K562 (cell line): ENCODE data around the gene DNAJB7. TPM values are rescaled to one million over a fixed set of nuclear protein-coding genes. Genes with fewer than 3 reads are reported as not detected.

ENCODE experiments used
- CC2D1A ChIP-seq: fragments of 450-650 bp; IDR thresholded peaks from 2 replicates; pipeline ENCODE4 v1.6.1; 2017; ENCODE audit warnings: mild to moderate bottlenecking
- CHD2 ChIP-seq: IDR thresholded peaks from 2 replicates; pipeline ENCODE4 v1.6.1; 2011; ENCODE audit warnings: low read depth, low read length
- CTBP1 ChIP-seq: fragments of 450-650 bp; IDR thresholded peaks from 2 replicates; pipeline ENCODE4 v1.6.1; 2016; ENCODE audit warnings: borderline replicate concordance
- CXXC5 ChIP-seq: fragments of 250-450 bp; sonication (Bioruptor Pico); IDR thresholded peaks from 2 replicates; pipeline ENCODE4 v1.8.0; 2022; ENCODE audit warnings: inconsistent platforms, mild to moderate bottlenecking, moderate library complexity
- DDX20 ChIP-seq: fragments of 450-650 bp; IDR thresholded peaks from 2 replicates; pipeline ENCODE4 v1.6.1; 2016; ENCODE audit warnings: missing genetic modification characterization, low read depth, mild to moderate bottlenecking, missing compliant biosample characterization, moderate library complexity
- JUND ChIP-seq, 2 experiments: IDR thresholded peaks; 2 replicates in 1 of 2; 3 replicates in 1 of 2; pipeline ENCODE4 v1.6.1; 2011; ENCODE audit warnings: borderline replicate concordance in 2 of 2, low read depth in 2 of 2, low read length in 2 of 2, improper control_type of control experiment in 1 of 2, missing biosample characterization in 1 of 2, missing genetic modification characterization in 1 of 2, missing genetic modification reagents in 1 of 2
- KDM5B ChIP-seq: fragments of 200-600 bp; sonication (generic); IDR thresholded peaks from 2 replicates; pipeline ENCODE4 v1.6.1; 2012; ENCODE audit warnings: low read depth, mild to moderate bottlenecking, moderate library complexity, low read length, control low read depth, inconsistent platforms; ENCODE audit not compliant: insufficient replicate concordance
- MBD2 ChIP-seq: sonication (generic); IDR thresholded peaks from 2 replicates; pipeline ENCODE4 v1.6.1; 2016; ENCODE audit warnings: low read depth, borderline replicate concordance
- MYBL2 ChIP-seq, 2 experiments: fragments of 450-650 bp in 1 of 2; sonication (generic) in 1 of 2; formaldehyde crosslinking in 1 of 2; IDR thresholded peaks; 2 replicates each; pipeline versions ENCODE4 v1.6.1 to v1.8.1; 2017 to 2022; ENCODE audit warnings: borderline replicate concordance in 1 of 2, inconsistent platforms in 1 of 2, low read depth in 1 of 2, mild to moderate bottlenecking in 1 of 2, missing genetic modification reagents in 1 of 2, moderate library complexity in 1 of 2
- NCOA6 ChIP-seq: fragments of 450-650 bp; IDR thresholded peaks from 2 replicates; pipeline ENCODE4 v1.6.1; 2017; ENCODE audit warnings: mild to moderate bottlenecking
- PHF8 ChIP-seq: fragments of 200-600 bp; sonication (generic); IDR thresholded peaks from 2 replicates; pipeline ENCODE4 v1.6.1; 2012; ENCODE audit warnings: mixed run types, mild to moderate bottlenecking, inconsistent platforms, low read length, moderate library complexity, borderline replicate concordance
- PKNOX1 ChIP-seq: fragments of 450-650 bp; IDR thresholded peaks from 2 replicates; pipeline ENCODE4 v1.6.1; 2016
- RB1 ChIP-seq: fragments of 450-650 bp; IDR thresholded peaks from 2 replicates; pipeline ENCODE4 v1.6.1; 2017; ENCODE audit warnings: low read depth, mild to moderate bottlenecking
- SREBF1 ChIP-seq: fragments of 150-350 bp; IDR thresholded peaks from 2 replicates; pipeline ENCODE4 v1.6.1; 2014; ENCODE audit warnings: antibody characterized with exemption, low read depth, low read length, borderline replicate concordance
- UBTF ChIP-seq, 2 experiments: IDR thresholded peaks; 2 replicates each; pipeline ENCODE4 v1.6.1; 2012; ENCODE audit warnings: improper control_type of control experiment in 2 of 2, low read depth in 2 of 2, low read length in 2 of 2, borderline replicate concordance in 1 of 2
- ZNF253 ChIP-seq: fragments of 250-450 bp; sonication (Bioruptor Pico); conservative IDR thresholded peaks from 2 replicates; pipeline ENCODE4 v1.6.1; 2021; ENCODE audit warnings: mild to moderate bottlenecking
- ZNF282 ChIP-seq: sonication (generic); formaldehyde crosslinking; IDR thresholded peaks from 2 replicates; pipeline ENCODE4 v1.8.1; 2023; ENCODE audit warnings: missing genetic modification reagents
- ZNF695 ChIP-seq: fragments of 450-650 bp; formaldehyde crosslinking; IDR thresholded peaks from 2 replicates; pipeline ENCODE4 v1.4.0; 2020; ENCODE audit warnings: mild to moderate bottlenecking, moderate library complexity
- polyA plus RNA-seq, 8 experiments: library from polyadenylated mRNA; depleted of rRNA in 4 of 8; stranded (reverse) in 5 of 8; unstranded in 3 of 8; fragments of >200 nt; fragmentation: Nextera tagmentation in 2 of 8; fragmentation: Illumina TruSeq in 1 of 8; extraction: Ambion mirVana in 2 of 8; extraction: Trizol in 1 of 8; gene quantifications; 2 replicates each; pipeline versions ENCODE4 v1.2.1 to v1.2.3, GENCODE V29; 2011 to 2014; ENCODE audit warnings: inconsistent platforms in 1 of 8, missing spikeins in 1 of 8
- total RNA-seq, 7 experiments: library from RNA; depleted of rRNA in 6 of 7; stranded (reverse); fragments of >200 nt in 6 of 7; fragmentation: Illumina TruSeq in 2 of 7; extraction: Trizol in 2 of 7; gene quantifications; 2 replicates each; pipeline versions ENCODE4 v1.2.1 to v1.2.3, GENCODE V29; 2011 to 2021; ENCODE audit warnings: low replicate concordance in 1 of 7
- TF ChIP-seq, protein P1 (sequence below), 2 experiments: fragments of 250-450 bp in 1 of 2; fragments of 450-650 bp in 1 of 2; sonication (Bioruptor Pico) in 1 of 2; IDR thresholded peaks; 2 replicates each; pipeline versions ENCODE4 v1.6.1 to v1.8.0; 2016 to 2021; ENCODE audit warnings: mild to moderate bottlenecking in 2 of 2, moderate library complexity in 2 of 2, missing compliant biosample characterization in 1 of 2, missing genetic modification characterization in 1 of 2
- TF ChIP-seq, protein P2 (sequence below): fragments of 250-450 bp; sonication (Bioruptor Pico); IDR thresholded peaks from 2 replicates; pipeline ENCODE4 v1.4.0; 2020; ENCODE audit warnings: mild to moderate bottlenecking, moderate library complexity

Gene DNAJB7
- total and polyA plus RNA-seq, 9 of the 15 experiments (the other 6 are each of a cell fraction or from before 2014, with no cell fraction given) = 0.13 to 0.21 TPM; not detected in 7

DNA sequence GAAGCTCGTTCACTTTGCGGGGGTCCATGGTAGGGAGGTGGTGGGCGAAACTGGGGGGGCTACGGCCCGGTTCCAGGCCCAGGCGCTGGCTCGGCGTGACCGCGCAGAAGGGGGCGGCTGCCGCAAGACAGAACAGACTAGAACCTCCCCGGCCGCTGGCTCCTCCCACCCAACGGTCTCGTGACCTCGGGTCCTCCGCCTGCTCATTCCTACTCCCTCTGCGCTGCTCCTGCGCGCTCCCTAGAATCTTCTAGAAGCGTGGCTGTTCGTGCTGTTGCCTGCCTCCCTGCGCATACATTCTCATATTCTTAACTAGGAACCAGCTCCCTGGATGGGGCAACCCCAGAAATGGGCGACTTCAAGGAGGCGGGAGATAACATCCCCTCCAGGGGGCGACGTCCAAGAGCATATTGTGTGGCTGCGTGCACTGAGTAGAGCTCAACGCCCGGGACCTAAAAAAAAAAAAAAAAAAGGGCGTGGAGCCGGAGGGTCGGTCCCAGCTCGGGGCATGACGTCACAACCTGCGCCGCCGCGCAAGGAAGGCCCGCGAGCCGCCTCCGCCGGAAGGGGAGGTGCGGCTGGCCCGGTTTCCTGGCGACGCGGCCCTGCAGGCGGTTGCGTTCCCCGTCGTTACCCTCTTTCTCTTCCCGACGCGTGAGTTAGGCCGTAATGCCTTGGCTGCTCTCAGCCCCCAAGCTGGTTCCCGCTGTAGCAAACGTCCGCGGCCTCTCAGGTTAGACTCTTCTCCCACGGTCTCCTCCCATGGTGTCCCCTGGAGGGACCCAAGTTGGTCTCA lies 5.2 kb downstream of the DNAJB7 start, which contains the start of the genes ST13 and XPNPEP3 (continued):
- no peak for TF ChIP-seq MYBL2 (IDR thresholded peaks at IDR 0.05; ENCODE audit: low read depth)
- no peak for TF ChIP-seq MYBL2 (CRISPR knock-in tag; IDR thresholded peaks at IDR 0.05; ENCODE audit: borderline replicate concordance)
- no peak for TF ChIP-seq CHD2
- TF ChIP-seq CC2D1A = no peak
- TF ChIP-seq PKNOX1 = no peak
- TF ChIP-seq UBTF (IDR thresholded peaks at IDR 0.05; ENCODE audit: borderline replicate concordance in 1 of 2, low read depth in 2 of 2, low read length in 2 of 2) = no peak
- TF ChIP-seq ZNF282 (CRISPR knock-in tag) = no peak
- TF ChIP-seq, protein P1, sequence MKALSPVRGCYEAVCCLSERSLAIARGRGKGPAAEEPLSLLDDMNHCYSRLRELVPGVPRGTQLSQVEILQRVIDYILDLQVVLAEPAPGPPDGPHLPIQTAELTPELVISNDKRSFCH (CRISPR knock-in tag; IDR thresholded peaks at IDR 0.05) = no peak
- TF ChIP-seq, protein P1 (tag; IDR thresholded peaks at IDR 0.05) = no peak
- no peak for TF ChIP-seq SREBF1
- peak; percentile 45 for TF ChIP-seq JUND (IDR thresholded peaks at IDR 0.05; ENCODE audit: borderline replicate concordance, low read depth, low read length)
- TF ChIP-seq JUND (tag; IDR thresholded peaks at IDR 0.05; ENCODE audit: borderline replicate concordance, low read depth, low read length) = peak; percentile 40; the same call in 1 of the 3 replicates
- TF ChIP-seq PHF8 = peak; percentile 69; the same call in 1 of the 2 replicates
- TF ChIP-seq RB1 = no peak
- no peak for TF ChIP-seq ZNF695 (CRISPR knock-in tag)
- TF ChIP-seq ZNF253 (CRISPR knock-in tag) = no peak
- TF ChIP-seq NCOA6 = no peak
- peak; percentile 28 for TF ChIP-seq MBD2
- peak; percentile 76 for TF ChIP-seq CXXC5
- TF ChIP-seq KDM5B = peak; percentile 49
- no peak for TF ChIP-seq CTBP1
- TF ChIP-seq DDX20 (tag) = no peak
- TF ChIP-seq, protein P2, sequence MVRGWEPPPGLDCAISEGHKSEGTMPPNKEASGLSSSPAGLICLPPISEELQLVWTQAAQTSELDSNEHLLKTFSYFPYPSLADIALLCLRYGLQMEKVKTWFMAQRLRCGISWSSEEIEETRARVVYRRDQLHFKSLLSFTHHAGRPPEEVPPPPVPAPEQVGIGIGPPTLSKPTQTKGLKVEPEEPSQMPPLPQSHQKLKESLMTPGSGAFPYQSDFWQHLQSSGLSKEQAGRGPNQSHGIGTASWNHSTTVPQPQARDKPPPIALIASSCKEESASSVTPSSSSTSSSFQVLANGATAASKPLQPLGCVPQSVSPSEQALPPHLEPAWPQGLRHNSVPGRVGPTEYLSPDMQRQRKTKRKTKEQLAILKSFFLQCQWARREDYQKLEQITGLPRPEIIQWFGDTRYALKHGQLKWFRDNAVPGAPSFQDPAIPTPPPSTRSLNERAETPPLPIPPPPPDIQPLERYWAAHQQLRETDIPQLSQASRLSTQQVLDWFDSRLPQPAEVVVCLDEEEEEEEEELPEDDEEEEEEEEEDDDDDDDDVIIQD (CRISPR knock-in tag) = no peak
